Liver (tissue), 9 donors: ENCODE results near the gene LCP2. TPM values are rescaled to one million over a fixed set of nuclear protein-coding genes. Genes with fewer than 3 reads are reported as not detected.
"Not testable (repeated sequence)": the region's sequence is repeated elsewhere in the genome, so short reads cannot be mapped to it uniquely, and the experiment has no call there.

ENCODE experiments used
- DNase-seq: peaks from one replicate; pipeline ENCODE4 v3.0.0-alpha.2; 2017; ENCODE audit warnings: low spot score
- H3K27ac ChIP-seq, 2 donors: one replicate each; pipeline ENCODE4 v1.7.0; 2013; ENCODE audit warnings: inconsistent platforms in 2 of 2, low read length in 2 of 2, control low read depth in 1 of 2, low read depth in 1 of 2, mild to moderate bottlenecking in 1 of 2
- H3K27me3 ChIP-seq, 4 donors: one replicate each; pipeline versions ENCODE4 v1.6.1 to v1.7.0; 2013; ENCODE audit warnings: low read length in 3 of 4, inconsistent platforms in 1 of 4, mild to moderate bottlenecking in 1 of 4, moderate library complexity in 1 of 4; ENCODE audit not compliant: control insufficient read depth in 4 of 4, insufficient read depth in 4 of 4
- H3K36me3 ChIP-seq, 4 donors: one replicate each; pipeline versions ENCODE4 v1.6.1 to v1.7.0; 2013; ENCODE audit warnings: low read length in 3 of 4, mild to moderate bottlenecking in 3 of 4, low read depth in 1 of 4, moderate library complexity in 1 of 4; ENCODE audit not compliant: control insufficient read depth in 4 of 4, insufficient read depth in 3 of 4
- H3K4me1 ChIP-seq, 4 donors: one replicate each; pipeline versions ENCODE4 v1.6.1 to v1.7.0; 2013; ENCODE audit warnings: low read length in 3 of 4, mild to moderate bottlenecking in 3 of 4, moderate library complexity in 1 of 4; ENCODE audit not compliant: control insufficient read depth in 4 of 4, insufficient read depth in 4 of 4
- H3K4me3 ChIP-seq, 3 donors: one replicate each; pipeline versions ENCODE4 v1.6.1 to v1.7.0; 2013; ENCODE audit warnings: low read length in 3 of 3, control low read depth in 1 of 3, low read depth in 1 of 3, mild to moderate bottlenecking in 1 of 3
- H3K9ac ChIP-seq, 2 donors: one replicate each; pipeline ENCODE4 v1.7.0; 2013; ENCODE audit warnings: low read length in 2 of 2, mild to moderate bottlenecking in 2 of 2, moderate library complexity in 2 of 2, control low read depth in 1 of 2, low read depth in 1 of 2
- H3K9me3 ChIP-seq, 4 donors: one replicate each; pipeline versions ENCODE4 v1.6.1 to v1.7.0; 2013; ENCODE audit warnings: low read length in 3 of 4; ENCODE audit not compliant: control insufficient read depth in 4 of 4
- EGR1 ChIP-seq, 2 donors: IDR thresholded peaks; 2 replicates each; pipeline ENCODE4 v1.6.1; 2016 to 2018; ENCODE audit warnings: antibody characterized with exemption in 2 of 2, low read depth in 2 of 2
- FOXA1 ChIP-seq: IDR thresholded peaks from 2 replicates; pipeline ENCODE4 v1.6.1; 2016; ENCODE audit warnings: antibody characterized with exemption
- FOXA2 ChIP-seq: IDR thresholded peaks from 2 replicates; pipeline ENCODE4 v1.6.1; 2016; ENCODE audit warnings: antibody characterized with exemption
- GABPA ChIP-seq, 2 donors: IDR thresholded peaks in 1 of 2; conservative IDR thresholded peaks in 1 of 2; 2 replicates each; pipeline ENCODE4 v1.6.1; 2016; ENCODE audit warnings: antibody characterized with exemption in 2 of 2, mild to moderate bottlenecking in 1 of 2, moderate library complexity in 1 of 2
- HNF4A ChIP-seq, 2 donors: conservative IDR thresholded peaks; 2 replicates each; pipeline ENCODE4 v1.6.1; 2016; ENCODE audit warnings: antibody characterized with exemption in 2 of 2, mild to moderate bottlenecking in 2 of 2
- HNF4G ChIP-seq: IDR thresholded peaks from 2 replicates; pipeline ENCODE4 v1.6.1; 2016; ENCODE audit warnings: antibody characterized with exemption
- JUND ChIP-seq, 2 donors: IDR thresholded peaks; 2 replicates each; pipeline ENCODE4 v1.6.1; 2016; ENCODE audit warnings: antibody characterized with exemption in 2 of 2
- NR2F2 ChIP-seq: IDR thresholded peaks from 2 replicates; pipeline ENCODE4 v1.6.1; 2016; ENCODE audit warnings: antibody characterized with exemption
- RAD21 ChIP-seq, 2 donors: IDR thresholded peaks; 2 replicates each; pipeline ENCODE4 v1.6.1; 2016; ENCODE audit warnings: antibody characterized with exemption in 2 of 2, mild to moderate bottlenecking in 2 of 2
- RXRA ChIP-seq, 2 donors: IDR thresholded peaks; 2 replicates each; pipeline ENCODE4 v1.6.1; 2017 to 2018; ENCODE audit warnings: antibody characterized with exemption in 2 of 2, mild to moderate bottlenecking in 1 of 2
- SP1 ChIP-seq: IDR thresholded peaks from 2 replicates; pipeline ENCODE4 v1.6.1; 2018; ENCODE audit warnings: antibody characterized with exemption, mild to moderate bottlenecking
- TAF1 ChIP-seq: conservative IDR thresholded peaks from 2 replicates; pipeline ENCODE4 v1.6.1; 2016; ENCODE audit warnings: antibody characterized with exemption, mild to moderate bottlenecking
- YY1 ChIP-seq: IDR thresholded peaks from 2 replicates; pipeline ENCODE4 v1.6.1; 2016; ENCODE audit warnings: antibody characterized with exemption, mild to moderate bottlenecking
- WGBS: extraction: QIAGEN DNeasy Blood & Tissue Kit; methylation state at CpG from one replicate; pipeline ENCODE4 v1.1.7; 2013; 5-methylcytosine and 5-hydroxymethylcytosine counted together
- polyA plus RNA-seq, 2 donors: library from polyadenylated mRNA; stranded (reverse) in 1 of 2; unstranded in 1 of 2; fragments of 200-250 nt in 1 of 2; fragments of >200 nt in 1 of 2; fragmentation: Nextera tagmentation in 1 of 2; extraction: Ambion mirVana in 1 of 2; gene quantifications; one replicate each; pipeline versions ENCODE4 v1.2.1 to v1.2.3, GENCODE V29; 2013 to 2015
- total RNA-seq, 2 donors: library from RNA; depleted of rRNA; stranded (reverse); fragments of >200 nt; gene quantifications; one replicate each; pipeline ENCODE4 v1.2.3, GENCODE V29; 2014
- TF ChIP-seq, protein P1 (sequence below): IDR thresholded peaks from 2 replicates; pipeline ENCODE4 v1.6.1; 2016; ENCODE audit warnings: antibody characterized with exemption
- TF ChIP-seq, protein P2 (sequence below): fragments of 150-350 bp; IDR thresholded peaks from 2 replicates; pipeline ENCODE4 v1.5.1; 2017; ENCODE audit warnings: improper control_type of control experiment, low read depth, low read length; ENCODE audit not compliant: missing input control
- TF ChIP-seq, protein P3 (sequence below): IDR thresholded peaks from 2 replicates; pipeline ENCODE4 v1.6.1; 2016; ENCODE audit warnings: antibody characterized with exemption, mild to moderate bottlenecking
- TF ChIP-seq, protein P4 (sequence below): IDR thresholded peaks from 2 replicates; pipeline ENCODE4 v1.6.1; 2016; ENCODE audit warnings: antibody characterized with exemption
- donor health status: healthy.
- donor health status: healthy.
- donor health status: healthy.
- donor health status: healthy.
- donor health status: healthy.

Gene LCP2
- total and polyA plus RNA-seq, 4 donors: 3.6 to 16.3 (median 6.7) TPM

DNA sequence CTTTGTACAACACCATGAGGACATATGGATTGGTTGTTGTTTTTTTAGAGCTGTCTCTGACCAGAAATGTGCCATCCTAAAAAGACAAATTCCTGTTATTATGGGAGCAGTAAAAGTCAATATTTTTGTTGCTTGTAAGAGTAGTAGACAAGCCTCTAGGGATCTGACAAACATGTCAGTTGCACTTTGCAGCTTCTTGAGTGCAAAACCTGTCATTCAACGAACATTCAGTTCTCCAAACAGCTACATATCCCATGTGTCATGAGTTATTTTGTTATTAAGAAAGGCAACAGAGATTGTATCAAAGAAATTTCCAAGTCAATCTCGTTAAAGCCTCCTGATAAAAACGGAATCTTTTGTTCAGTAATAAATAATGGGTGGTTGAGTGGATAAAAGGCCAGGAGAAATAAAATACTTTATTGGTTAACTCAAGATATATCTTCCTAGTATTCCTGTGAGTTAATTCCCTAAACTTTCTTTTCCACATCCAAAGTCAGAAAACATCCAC is 46.7 kb downstream of the LCP2 start:
- 57% methylated on average over 3 of the region's 3 CpGs for WGBS
- TF ChIP-seq GABPA (IDR thresholded peaks at IDR 0.05 in 1 of 2, conservative IDR thresholded peaks at IDR 0.05 in 1 of 2) (no peak), NR2F2 (no peak), HNF4A (conservative IDR thresholded peaks at IDR 0.05) (no peak), FOXA2 (no peak), YY1 (no peak), JUND (IDR thresholded peaks at IDR 0.05) (no peak), TAF1 (no peak), HNF4G (no peak), EGR1 (IDR thresholded peaks at IDR 0.05; ENCODE audit: low read depth in 2 of 2) (no peak), RXRA (IDR thresholded peaks at IDR 0.05) (no peak), SP1 (no peak), RAD21 (IDR thresholded peaks at IDR 0.05) (no peak), FOXA1 (no peak)
- TF ChIP-seq, protein P1, sequence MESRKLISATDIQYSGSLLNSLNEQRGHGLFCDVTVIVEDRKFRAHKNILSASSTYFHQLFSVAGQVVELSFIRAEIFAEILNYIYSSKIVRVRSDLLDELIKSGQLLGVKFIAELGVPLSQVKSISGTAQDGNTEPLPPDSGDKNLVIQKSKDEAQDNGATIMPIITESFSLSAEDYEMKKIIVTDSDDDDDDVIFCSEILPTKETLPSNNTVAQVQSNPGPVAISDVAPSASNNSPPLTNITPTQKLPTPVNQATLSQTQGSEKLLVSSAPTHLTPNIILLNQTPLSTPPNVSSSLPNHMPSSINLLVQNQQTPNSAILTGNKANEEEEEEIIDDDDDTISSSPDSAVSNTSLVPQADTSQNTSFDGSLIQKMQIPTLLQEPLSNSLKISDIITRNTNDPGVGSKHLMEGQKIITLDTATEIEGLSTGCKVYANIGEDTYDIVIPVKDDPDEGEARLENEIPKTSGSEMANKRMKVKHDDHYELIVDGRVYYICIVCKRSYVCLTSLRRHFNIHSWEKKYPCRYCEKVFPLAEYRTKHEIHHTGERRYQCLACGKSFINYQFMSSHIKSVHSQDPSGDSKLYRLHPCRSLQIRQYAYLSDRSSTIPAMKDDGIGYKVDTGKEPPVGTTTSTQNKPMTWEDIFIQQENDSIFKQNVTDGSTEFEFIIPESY: no peak
- TF ChIP-seq, protein P2, sequence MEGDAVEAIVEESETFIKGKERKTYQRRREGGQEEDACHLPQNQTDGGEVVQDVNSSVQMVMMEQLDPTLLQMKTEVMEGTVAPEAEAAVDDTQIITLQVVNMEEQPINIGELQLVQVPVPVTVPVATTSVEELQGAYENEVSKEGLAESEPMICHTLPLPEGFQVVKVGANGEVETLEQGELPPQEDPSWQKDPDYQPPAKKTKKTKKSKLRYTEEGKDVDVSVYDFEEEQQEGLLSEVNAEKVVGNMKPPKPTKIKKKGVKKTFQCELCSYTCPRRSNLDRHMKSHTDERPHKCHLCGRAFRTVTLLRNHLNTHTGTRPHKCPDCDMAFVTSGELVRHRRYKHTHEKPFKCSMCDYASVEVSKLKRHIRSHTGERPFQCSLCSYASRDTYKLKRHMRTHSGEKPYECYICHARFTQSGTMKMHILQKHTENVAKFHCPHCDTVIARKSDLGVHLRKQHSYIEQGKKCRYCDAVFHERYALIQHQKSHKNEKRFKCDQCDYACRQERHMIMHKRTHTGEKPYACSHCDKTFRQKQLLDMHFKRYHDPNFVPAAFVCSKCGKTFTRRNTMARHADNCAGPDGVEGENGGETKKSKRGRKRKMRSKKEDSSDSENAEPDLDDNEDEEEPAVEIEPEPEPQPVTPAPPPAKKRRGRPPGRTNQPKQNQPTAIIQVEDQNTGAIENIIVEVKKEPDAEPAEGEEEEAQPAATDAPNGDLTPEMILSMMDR: no peak
- TF ChIP-seq, protein P3, sequence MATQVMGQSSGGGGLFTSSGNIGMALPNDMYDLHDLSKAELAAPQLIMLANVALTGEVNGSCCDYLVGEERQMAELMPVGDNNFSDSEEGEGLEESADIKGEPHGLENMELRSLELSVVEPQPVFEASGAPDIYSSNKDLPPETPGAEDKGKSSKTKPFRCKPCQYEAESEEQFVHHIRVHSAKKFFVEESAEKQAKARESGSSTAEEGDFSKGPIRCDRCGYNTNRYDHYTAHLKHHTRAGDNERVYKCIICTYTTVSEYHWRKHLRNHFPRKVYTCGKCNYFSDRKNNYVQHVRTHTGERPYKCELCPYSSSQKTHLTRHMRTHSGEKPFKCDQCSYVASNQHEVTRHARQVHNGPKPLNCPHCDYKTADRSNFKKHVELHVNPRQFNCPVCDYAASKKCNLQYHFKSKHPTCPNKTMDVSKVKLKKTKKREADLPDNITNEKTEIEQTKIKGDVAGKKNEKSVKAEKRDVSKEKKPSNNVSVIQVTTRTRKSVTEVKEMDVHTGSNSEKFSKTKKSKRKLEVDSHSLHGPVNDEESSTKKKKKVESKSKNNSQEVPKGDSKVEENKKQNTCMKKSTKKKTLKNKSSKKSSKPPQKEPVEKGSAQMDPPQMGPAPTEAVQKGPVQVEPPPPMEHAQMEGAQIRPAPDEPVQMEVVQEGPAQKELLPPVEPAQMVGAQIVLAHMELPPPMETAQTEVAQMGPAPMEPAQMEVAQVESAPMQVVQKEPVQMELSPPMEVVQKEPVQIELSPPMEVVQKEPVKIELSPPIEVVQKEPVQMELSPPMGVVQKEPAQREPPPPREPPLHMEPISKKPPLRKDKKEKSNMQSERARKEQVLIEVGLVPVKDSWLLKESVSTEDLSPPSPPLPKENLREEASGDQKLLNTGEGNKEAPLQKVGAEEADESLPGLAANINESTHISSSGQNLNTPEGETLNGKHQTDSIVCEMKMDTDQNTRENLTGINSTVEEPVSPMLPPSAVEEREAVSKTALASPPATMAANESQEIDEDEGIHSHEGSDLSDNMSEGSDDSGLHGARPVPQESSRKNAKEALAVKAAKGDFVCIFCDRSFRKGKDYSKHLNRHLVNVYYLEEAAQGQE: no peak
- TF ChIP-seq, protein P4, sequence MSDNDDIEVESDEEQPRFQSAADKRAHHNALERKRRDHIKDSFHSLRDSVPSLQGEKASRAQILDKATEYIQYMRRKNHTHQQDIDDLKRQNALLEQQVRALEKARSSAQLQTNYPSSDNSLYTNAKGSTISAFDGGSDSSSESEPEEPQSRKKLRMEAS: no peak
- DNase-seq: no peak
- Histone ChIP-seq H3K27me3 (peaks cover 0 to 6% (median 2%) of the 10 kb centered on the region in 4 donors), H3K9me3 (peaks cover 0 to 2% (median 0%) of the 10 kb centered on the region in 4 donors), H3K27ac (no peak overlapping the region), H3K4me3 (no peak overlapping the region), H3K9ac (no peak overlapping the region), H3K36me3 (peaks cover 2 to 20% (median 11%) of the 10 kb centered on the region in 4 donors), H3K4me1 (peaks cover 0 to 3% (median 0%) of the 10 kb centered on the region in 4 donors)

DNA sequence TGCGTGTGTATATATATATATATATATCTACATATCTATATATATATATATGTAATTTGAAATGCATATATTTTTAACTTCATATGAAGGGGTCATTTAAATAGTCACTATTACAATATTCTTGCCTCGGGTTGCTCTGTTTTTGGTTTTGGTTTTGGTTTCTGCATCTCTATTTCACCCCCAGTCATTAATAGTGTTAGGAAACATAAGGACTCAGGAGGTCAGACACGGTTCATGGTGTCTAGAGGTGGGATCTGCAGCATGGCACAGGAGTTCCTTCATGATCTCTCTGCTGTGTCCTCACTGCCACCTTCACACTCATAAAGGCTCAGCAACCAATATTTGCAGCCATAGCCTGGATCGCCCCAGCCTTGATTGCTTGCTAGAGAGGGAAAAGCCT is 48.2 kb downstream of the LCP2 start:
- TF ChIP-seq EGR1 (IDR thresholded peaks at IDR 0.05; ENCODE audit: low read depth in 2 of 2) (no peak), SP1 (no peak), HNF4G (no peak), TAF1 (no peak), RXRA (IDR thresholded peaks at IDR 0.05) (no peak)
- TF ChIP-seq, protein P3: no peak
- TF ChIP-seq, protein P4: no peak
- H3K4me3 ChIP-seq: no peak overlapping the region
- DNase-seq: no peak
- peaks cover 0 to 6% (median 2%) of the 10 kb centered on the region in 4 donors for H3K27me3 ChIP-seq
- no peak overlapping the region for H3K9ac ChIP-seq
- peaks cover 0 to 3% (median 0%) of the 10 kb centered on the region in 4 donors for H3K4me1 ChIP-seq
- no peak overlapping the region for H3K27ac ChIP-seq
- peaks cover 0 to 2% (median 0%) of the 10 kb centered on the region in 4 donors for H3K9me3 ChIP-seq
- H3K36me3 ChIP-seq: peaks cover 2 to 14% (median 9%) of the 10 kb centered on the region in 4 donors
- WGBS: 72% methylated on average over 4 of the region's 4 CpGs

DNA sequence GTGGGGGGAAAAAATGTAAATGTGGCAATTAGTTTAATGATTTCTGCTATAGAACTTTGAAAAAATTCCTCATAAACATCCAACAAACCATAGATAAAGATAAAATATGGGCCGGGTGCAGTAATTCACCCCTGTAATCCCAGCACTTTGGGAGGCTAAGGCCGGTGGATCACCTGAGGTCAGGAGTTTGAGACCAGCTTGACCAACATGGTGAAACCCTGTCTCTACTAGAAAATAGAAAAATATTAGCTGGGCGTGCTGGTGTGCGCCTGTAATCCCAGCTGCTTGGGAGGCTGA is 48.7 kb downstream of the LCP2 start:
- H3K4me1 ChIP-seq, H3K9ac ChIP-seq, DNase-seq, H3K27ac ChIP-seq, H3K9me3 ChIP-seq, H3K4me3 ChIP-seq, H3K27me3 ChIP-seq: not testable (repeated sequence)
- 85% methylated on average over 4 of the region's 4 CpGs for WGBS
- H3K36me3 ChIP-seq: peaks cover 2 to 14% (median 9%) of the 10 kb centered on the region in 4 donors
